Activated naive CD4-positive, alpha-beta T cell treated with anti-CD3 and anti-CD28 coated beads for 36 hours (primary cell): Measurements from ENCODE around the gene CMTM6. TPM values are rescaled to one million over a fixed set of nuclear protein-coding genes. Genes with fewer than 3 reads are reported as not detected.
A peak's percentile ranks its signal among the peaks of the same experiment; 100 is the strongest.
"Not testable (repeated sequence)": the region's sequence is repeated elsewhere in the genome, so short reads cannot be mapped to it uniquely, and the experiment has no call there.

Experiments used
- CTCF ChIA-PET: fragments of 350-600 bp; sonication (Branson Sonifier 250); formaldehyde crosslinking; loops from one replicate; lab custom pipeline; 2021; ENCODE audit warnings: antibody characterized with exemption; lab: Charles Lee
- DNase-seq: peaks from one replicate; pipeline ENCODE4 v3.0.0-alpha.2; 2020
- H3K27ac Mint-ChIP-seq: one replicate; pipeline ENCODE4 v1.8.0; 2021; ENCODE audit warnings: mild to moderate bottlenecking, mixed read lengths
- H3K27me3 Mint-ChIP-seq: one replicate; pipeline ENCODE4 v1.8.0; 2021; ENCODE audit warnings: low read depth, mixed read lengths
- H3K36me3 Mint-ChIP-seq: one replicate; pipeline ENCODE4 v1.8.0; 2021; ENCODE audit warnings: low read depth, mixed read lengths
- H3K4me1 Mint-ChIP-seq: one replicate; pipeline ENCODE4 v1.8.0; 2021; ENCODE audit warnings: low read depth, mixed read lengths
- H3K4me3 Mint-ChIP-seq: one replicate; pipeline ENCODE4 v1.8.0; 2021; ENCODE audit warnings: mild to moderate bottlenecking, moderate library complexity, mixed read lengths
- H3K9me3 Mint-ChIP-seq: one replicate; pipeline ENCODE4 v1.8.0; 2021; ENCODE audit warnings: mixed read lengths
- intact Hi-C: fragments of 100-400 bp; cut with micrococcal nuclease; formaldehyde crosslinking; loops from one replicate; pipeline ENCODE4 v1.15.1; 2023
- total RNA-seq, 2 experiments: library from RNA; stranded (reverse); gene quantifications; one replicate each; pipeline ENCODE4 v1.2.3, GENCODE V29; 2021

Gene CMTM6
- total RNA-seq, 2 experiments from 2014 or later, result 43.7 to 44.3 TPM

GRCh38 chr3:32462191-32462986 lies 40.3 kb downstream of the CMTM6 start:
- H3K36me3 Mint-ChIP-seq, H3K27me3 Mint-ChIP-seq, H3K9me3 Mint-ChIP-seq, H3K27ac Mint-ChIP-seq, H3K4me3 Mint-ChIP-seq: not testable (repeated sequence)
- intact Hi-C loops, result loop anchor here (10.0 kb wide), 1 partner anchor 348 kb away; no protein-coding TSS in a partner anchor
- CTCF ChIA-PET, result interaction anchor here (0.9 to 2.0 kb wide), 3 partner anchors 43 to 91 kb away, joined by 3 to 5 read pairs (median 4); no protein-coding TSS in a partner anchor
- H3K4me1 Mint-ChIP-seq, result peaks cover 18% of the 10 kb centered on the region
- DNase-seq, result peak; percentile 27

GRCh38 chr3:32460817-32461496 lies 41.7 kb downstream of the CMTM6 start:
- intact Hi-C loops, result loop anchor here (1.0 to 10.0 kb wide), 7 partner anchors 28 to 346 kb away; partner anchors contain the start of gene CMTM6
- DNase-seq, H3K27me3 Mint-ChIP-seq, H3K9me3 Mint-ChIP-seq, H3K36me3 Mint-ChIP-seq, H3K27ac Mint-ChIP-seq: not testable (repeated sequence)
- Mint-ChIP-seq H3K4me3 (peak overlapping the region; percentile 67), H3K4me1 (peaks cover 29% of the 10 kb centered on the region)
- CTCF ChIA-PET, result interaction anchor here (0.6 to 2.0 kb wide), 3 partner anchors 23 to 86 kb away, joined by 3 to 5 read pairs (median 5); no protein-coding TSS in a partner anchor

GRCh38 chr3:32460031-32460749 lies 42.5 kb downstream of the CMTM6 start:
- intact Hi-C loops, result loop anchor here (1.0 to 10.0 kb wide), 7 partner anchors 27 to 345 kb away; partner anchors contain the start of gene CMTM6
- Mint-ChIP-seq H3K9me3 (no peaks in the 10 kb centered on the region), H3K27ac (no peak overlapping the region), H3K27me3 (no peaks in the 10 kb centered on the region), H3K4me3 (peak overlapping the region; percentile 67), H3K36me3 (peaks cover 7% of the 10 kb centered on the region), H3K4me1 (peaks cover 36% of the 10 kb centered on the region)
- DNase-seq, result peak; percentile 86
- CTCF ChIA-PET, result interaction anchor here (0.6 to 2.0 kb wide), 4 partner anchors 20 to 110 kb away, joined by 4 to 5 read pairs (median 4); no protein-coding TSS in a partner anchor

GRCh38 chr3:32459450-32459849 lies 43.2 kb downstream of the CMTM6 start:
- Mint-ChIP-seq H3K36me3 (peaks cover 7% of the 10 kb centered on the region), H3K27me3 (no peaks in the 10 kb centered on the region), H3K27ac (no peak overlapping the region), H3K4me1 (peaks cover 44% of the 10 kb centered on the region), H3K4me3 (no peak overlapping the region), H3K9me3 (no peaks in the 10 kb centered on the region)
- intact Hi-C loops, result no loop called here
- no peak for DNase-seq
- CTCF ChIA-PET, result interaction anchor here (0.8 to 2.0 kb wide), 5 partner anchors 8 to 84 kb away, joined by 3 to 7 read pairs (median 5); no protein-coding TSS in a partner anchor

- intact Hi-C loops, result loop anchor here (1.0 kb wide), 1 partner anchor 19 kb away; no protein-coding TSS in a partner anchor
- H3K36me3 Mint-ChIP-seq, result peaks cover 12% of the 10 kb centered on the region
- H3K9me3 Mint-ChIP-seq, result no peaks in the 10 kb centered on the region
- no peaks in the 10 kb centered on the region for H3K27me3 Mint-ChIP-seq
- H3K4me1 Mint-ChIP-seq, result peaks cover 44% of the 10 kb centered on the region
- H3K4me3 Mint-ChIP-seq, result peak overlapping the region; percentile 37
- peak; percentile 73 for DNase-seq
- CTCF ChIA-PET, result interaction anchor here (0.6 to 2.3 kb wide), 6 partner anchors 9 to 81 kb away, joined by 3 to 6 read pairs (median 4); no protein-coding TSS in a partner anchor
- H3K27ac Mint-ChIP-seq, result peak overlapping the region; percentile 93
These were observed 44.6 kb downstream of the CMTM6 start for GRCh38 chr3:32457971-32458471.

GRCh38 chr3:32456429-32457130 lies 46.1 kb downstream of the CMTM6 start:
- Mint-ChIP-seq H3K4me3 (no peak overlapping the region), H3K27ac (peak overlapping the region; percentile 43), H3K9me3 (no peaks in the 10 kb centered on the region), H3K36me3 (peaks cover 17% of the 10 kb centered on the region), H3K27me3 (no peaks in the 10 kb centered on the region), H3K4me1 (peaks cover 47% of the 10 kb centered on the region)
- CTCF ChIA-PET, result interaction anchor here (1.1 to 2.4 kb wide), 6 partner anchors 11 to 29 kb away, joined by 3 to 8 read pairs (median 4); no protein-coding TSS in a partner anchor
- intact Hi-C loops, result no loop called here
- no peak for DNase-seq

GRCh38 chr3:32455609-32456428 lies 46.8 kb downstream of the CMTM6 start:
- H3K36me3 Mint-ChIP-seq, result peaks cover 19% of the 10 kb centered on the region
- H3K4me1 Mint-ChIP-seq, result peaks cover 47% of the 10 kb centered on the region
- H3K27ac Mint-ChIP-seq, result peak overlapping the region; percentile 74
- H3K27me3 Mint-ChIP-seq, result no peaks in the 10 kb centered on the region
- no peaks in the 10 kb centered on the region for H3K9me3 Mint-ChIP-seq
- intact Hi-C loops, result no loop called here
- CTCF ChIA-PET, result interaction anchor here (1.0 to 2.4 kb wide), 9 partner anchors 12 to 81 kb away, joined by 3 to 8 read pairs (median 3); no protein-coding TSS in a partner anchor
- H3K4me3 Mint-ChIP-seq, result no peak overlapping the region
- no peak for DNase-seq

GRCh38 chr3:32454731-32455608 lies 47.7 kb downstream of the CMTM6 start:
- H3K36me3 Mint-ChIP-seq, result peaks cover 24% of the 10 kb centered on the region
- no peak for DNase-seq
- no peaks in the 10 kb centered on the region for H3K9me3 Mint-ChIP-seq
- H3K4me3 Mint-ChIP-seq, result no peak overlapping the region
- CTCF ChIA-PET, result interaction anchor here (1.0 to 2.4 kb wide), 5 partner anchors 13 to 80 kb away, joined by 3 to 8 read pairs (median 3); no protein-coding TSS in a partner anchor
- peak overlapping the region; percentile 74 for H3K27ac Mint-ChIP-seq
- H3K4me1 Mint-ChIP-seq, result peaks cover 47% of the 10 kb centered on the region
- intact Hi-C loops, result no loop called here
- no peaks in the 10 kb centered on the region for H3K27me3 Mint-ChIP-seq

- Mint-ChIP-seq H3K4me1 (peaks cover 43% of the 10 kb centered on the region), H3K27me3 (no peaks in the 10 kb centered on the region), H3K4me3 (no peak overlapping the region), H3K27ac (no peak overlapping the region), H3K36me3 (peaks cover 24% of the 10 kb centered on the region), H3K9me3 (no peaks in the 10 kb centered on the region)
- CTCF ChIA-PET, result interaction anchor here (1.4 to 1.5 kb wide), 2 partner anchors 15 to 80 kb away, joined by 3 to 4 read pairs; no protein-coding TSS in a partner anchor
- intact Hi-C loops, result no loop called here
- peak; percentile 3 for DNase-seq
These were observed 48.5 kb downstream of the CMTM6 start for GRCh38 chr3:32454111-32454510.

- H3K27me3 Mint-ChIP-seq, result no peaks in the 10 kb centered on the region
- H3K4me3 Mint-ChIP-seq, result no peak overlapping the region
- H3K9me3 Mint-ChIP-seq, result no peaks in the 10 kb centered on the region
- peaks cover 26% of the 10 kb centered on the region for H3K36me3 Mint-ChIP-seq
- H3K4me1 Mint-ChIP-seq, result peaks cover 43% of the 10 kb centered on the region
- H3K27ac Mint-ChIP-seq, result no peak overlapping the region
- intact Hi-C loops, result no loop called here
- no peak for DNase-seq
- CTCF ChIA-PET, result no interaction called here
These were observed 49.3 kb downstream of the CMTM6 start for GRCh38 chr3:32453346-32453745.
